Stimulated activated naive CD4-positive, alpha-beta T cell treated with Interleukin-2 at 50 U/mL for 16 hours (primary cell): Measurements from ENCODE around the gene LNP1.
"Not testable (repeated sequence)": the region's sequence is repeated elsewhere in the genome, so short reads cannot be mapped to it uniquely, and the experiment has no call there.

Source experiments
- DNase-seq: peaks from one replicate; lab custom pipeline; 2025; lab: John Stamatoyannopoulos, UW

The LNP1 gene

DNA sequence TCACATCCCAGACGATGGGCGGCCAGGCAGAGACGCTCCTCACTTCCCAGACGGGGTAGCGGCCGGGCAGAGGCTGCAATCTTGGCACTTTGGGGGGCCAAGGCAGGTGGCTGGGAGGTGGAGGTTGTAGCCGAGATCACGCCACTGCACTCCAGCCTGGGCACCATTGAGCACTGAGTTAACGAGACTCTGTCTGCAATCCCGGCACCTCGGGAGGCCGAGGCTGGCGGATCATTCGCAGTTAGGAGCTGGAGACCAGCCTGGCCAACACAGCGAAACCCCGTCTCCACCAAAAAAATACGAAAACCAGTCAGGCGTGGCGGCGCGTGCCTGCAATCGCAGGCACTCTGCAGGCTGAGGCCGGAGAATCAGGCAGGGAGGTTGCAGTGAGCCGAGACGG is 77.2 kb downstream of the LNP1 start:
- not testable (repeated sequence) for DNase-seq

DNA sequence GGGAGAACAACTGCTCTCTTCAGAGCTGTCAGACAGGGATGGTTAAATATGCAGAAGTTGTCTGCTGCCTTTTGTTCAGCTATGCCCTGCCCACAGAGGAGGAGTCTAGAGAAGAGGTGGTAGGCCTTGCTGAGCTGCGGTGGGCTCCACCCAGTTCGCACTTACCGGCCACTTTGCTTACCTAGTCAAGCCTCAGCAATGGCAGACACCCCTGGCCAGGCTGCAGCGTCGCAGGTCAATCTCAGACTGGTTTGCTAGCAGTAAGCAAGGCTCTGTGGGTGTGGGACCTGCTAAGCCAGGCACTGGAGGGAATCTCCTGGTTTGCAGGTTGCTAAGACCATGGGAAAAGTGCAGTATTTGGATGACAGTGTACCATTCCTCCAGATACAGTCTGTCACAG is 78.7 kb downstream of the LNP1 start:
- no peak for DNase-seq

DNA sequence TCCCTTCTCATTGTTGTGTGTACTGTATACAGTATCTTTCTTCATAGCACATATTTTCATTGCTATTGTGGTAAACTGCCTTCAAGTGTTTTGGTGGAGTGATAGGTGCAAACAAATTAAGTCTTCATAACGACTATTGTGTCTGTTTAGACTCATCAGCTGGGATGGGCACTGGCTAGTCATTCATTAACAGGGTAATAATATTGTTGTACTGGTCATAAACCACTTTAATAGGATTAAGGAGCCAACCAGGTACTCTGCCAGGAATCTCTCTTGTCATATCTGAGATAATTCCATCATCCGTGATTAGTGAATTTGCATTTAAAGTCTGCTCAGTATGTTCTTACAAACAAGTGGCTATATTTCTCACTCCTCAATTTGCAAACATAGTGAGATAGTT is 80.8 kb downstream of the LNP1 start:
- DNase-seq = no peak

DNA sequence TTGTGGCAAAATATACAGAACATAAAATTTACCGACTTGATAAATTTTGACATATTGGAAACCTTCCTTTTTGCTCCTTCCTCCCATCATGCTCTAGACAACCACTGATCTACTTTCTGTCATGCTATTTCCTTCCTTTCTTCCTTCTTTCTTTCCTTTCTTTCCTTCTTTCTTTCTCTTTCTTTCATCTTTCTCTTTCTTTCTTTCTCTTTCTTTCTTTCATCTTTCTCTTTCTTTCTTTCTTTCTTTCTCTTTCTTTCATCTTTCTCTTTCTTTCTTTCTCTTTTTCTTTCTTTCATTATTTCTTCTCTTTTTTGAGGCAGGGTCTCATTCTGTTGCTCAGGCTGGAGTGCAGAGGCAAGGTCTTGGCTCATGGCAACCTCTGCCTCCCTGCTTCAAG is 82.2 kb downstream of the LNP1 start:
- DNase-seq = no peak

DNA sequence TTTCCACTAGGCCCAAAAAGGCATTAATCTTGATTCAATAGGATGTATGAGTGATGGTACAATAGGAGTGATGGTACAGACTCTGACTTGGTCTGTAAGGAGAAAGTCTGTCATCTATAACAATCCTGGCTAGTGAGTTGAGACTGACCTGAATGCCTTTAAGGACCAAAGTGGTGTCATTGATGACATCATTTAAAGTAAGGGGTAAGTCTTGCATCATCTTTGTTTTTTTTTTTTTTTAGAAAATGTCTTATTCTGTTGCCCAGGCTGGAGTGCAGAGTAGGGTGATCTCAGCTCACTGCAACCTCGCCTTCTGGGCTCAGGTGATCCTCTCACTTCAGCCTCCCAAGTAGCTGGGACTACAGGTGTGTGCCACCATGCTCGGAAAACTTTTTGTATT is 85.5 kb downstream of the LNP1 start:
- DNase-seq = no peak

DNA sequence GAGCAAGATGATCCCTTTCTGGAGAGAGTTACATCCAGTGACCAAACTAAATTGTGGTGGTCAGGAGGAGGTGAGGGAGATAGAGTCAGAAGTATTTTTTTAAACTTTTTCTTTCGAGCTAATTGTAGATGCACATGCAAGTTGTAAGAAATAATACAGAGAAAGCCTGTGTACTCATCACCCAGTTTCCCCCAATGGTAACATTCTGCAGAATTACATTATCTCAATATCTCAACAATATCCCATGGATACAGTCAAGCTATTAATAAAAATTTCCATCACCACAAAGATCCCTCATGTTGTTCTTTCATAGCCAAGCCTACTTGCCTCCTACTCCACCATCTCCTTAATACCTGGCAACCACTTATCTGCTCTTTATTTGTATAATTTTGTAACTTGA is 87.8 kb downstream of the LNP1 start:
- DNase-seq = no peak

DNA sequence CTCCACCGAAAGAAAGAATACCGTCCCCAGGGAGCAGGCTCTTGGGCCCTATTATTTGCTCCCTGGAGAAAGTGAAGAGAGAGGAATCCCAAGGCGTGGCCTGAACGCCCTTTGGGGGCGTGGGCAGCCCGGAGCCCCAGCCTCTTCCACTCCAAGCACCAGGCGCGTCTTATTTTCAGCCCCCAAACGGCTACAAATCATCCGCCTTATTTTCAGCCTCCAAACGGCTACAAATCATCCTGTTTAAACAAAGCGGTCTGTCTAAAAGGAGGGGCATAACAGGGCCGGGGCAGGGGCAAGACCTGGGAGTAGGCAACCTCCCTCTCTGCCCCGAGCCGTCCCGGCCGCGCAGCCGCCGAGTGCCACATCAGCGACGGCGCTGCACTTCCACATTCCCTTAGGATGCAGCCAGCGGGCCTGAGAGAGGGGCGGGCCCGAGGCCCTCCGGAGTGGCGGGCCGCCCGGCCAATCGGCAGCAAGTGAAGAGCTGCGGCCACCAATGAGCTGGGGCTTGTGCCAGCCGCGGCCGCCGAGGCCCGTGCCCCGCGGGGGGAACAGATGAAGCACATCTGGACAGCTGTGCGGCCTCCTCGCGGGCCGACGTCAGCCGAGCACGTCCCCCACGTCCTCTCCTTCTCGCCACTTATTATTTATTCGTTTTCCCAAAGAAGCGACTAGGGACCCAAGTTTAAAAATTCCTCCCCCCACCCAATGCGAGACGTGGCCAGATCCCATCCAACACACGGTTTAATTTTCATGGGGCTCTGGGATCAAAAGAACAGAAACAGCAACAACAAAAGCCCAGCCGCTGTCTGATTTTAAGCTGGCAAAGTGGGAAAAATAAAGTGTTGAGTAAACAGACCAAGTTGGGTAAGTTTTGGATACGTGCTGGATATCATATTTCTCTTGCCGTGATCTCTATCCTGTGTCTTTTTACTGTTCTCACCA is 91.0 kb downstream of the LNP1 start, which contains the start of gene TMEM45A:
Gene TMEM45A, plus strand, starts transcription at position 561 of the 948 bp plus-strand sequence. CDS start 62,593 bp downstream, outside the sequence.
- peak; percentile 52 for DNase-seq

DNA sequence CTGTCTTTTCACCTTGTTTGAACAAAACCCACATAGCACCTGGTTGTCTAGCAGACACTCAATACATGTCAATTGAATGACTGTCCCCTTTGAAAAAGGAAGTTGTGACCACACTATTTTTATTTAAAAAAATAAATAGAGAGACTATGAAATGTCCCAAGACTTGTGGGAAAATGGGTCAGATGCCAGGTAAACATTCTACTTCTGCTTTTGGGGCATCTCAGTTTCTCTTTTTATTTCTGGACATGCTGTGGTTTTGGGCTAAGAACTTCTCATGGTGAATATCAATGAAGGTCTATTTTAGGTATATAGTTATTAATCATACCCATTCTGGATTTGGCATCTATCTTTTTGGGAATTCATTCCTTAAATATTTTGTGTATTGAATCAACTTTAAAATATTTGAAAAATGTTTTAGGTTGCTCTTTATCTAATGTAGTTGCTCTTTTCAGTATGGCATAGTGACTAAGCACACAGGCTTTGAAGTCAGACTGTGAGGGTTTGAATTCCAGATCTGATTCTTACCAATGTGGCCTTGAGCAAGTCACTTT is 95.4 kb downstream of the LNP1 start:
- no peak for DNase-seq

DNA sequence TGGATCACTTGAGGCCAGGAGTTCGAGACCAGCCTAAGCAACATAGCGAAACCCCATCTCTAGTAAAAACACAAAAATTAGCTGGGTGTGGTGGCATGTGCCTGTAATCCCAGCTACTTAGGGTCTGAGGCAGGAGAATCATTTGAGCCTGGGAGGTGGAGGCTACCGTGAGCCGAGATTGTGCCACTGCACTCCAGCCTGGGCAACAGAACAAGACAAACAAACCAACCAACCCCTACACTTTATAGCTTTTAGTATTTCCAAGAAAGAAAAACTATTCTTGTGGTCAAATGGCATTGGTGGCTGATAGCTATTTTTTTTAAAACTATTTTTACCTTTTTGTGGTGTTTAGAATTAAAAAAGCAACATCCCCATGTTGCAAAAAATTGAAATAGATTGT is 98.3 kb downstream of the LNP1 start:
- DNase-seq = no peak

DNA sequence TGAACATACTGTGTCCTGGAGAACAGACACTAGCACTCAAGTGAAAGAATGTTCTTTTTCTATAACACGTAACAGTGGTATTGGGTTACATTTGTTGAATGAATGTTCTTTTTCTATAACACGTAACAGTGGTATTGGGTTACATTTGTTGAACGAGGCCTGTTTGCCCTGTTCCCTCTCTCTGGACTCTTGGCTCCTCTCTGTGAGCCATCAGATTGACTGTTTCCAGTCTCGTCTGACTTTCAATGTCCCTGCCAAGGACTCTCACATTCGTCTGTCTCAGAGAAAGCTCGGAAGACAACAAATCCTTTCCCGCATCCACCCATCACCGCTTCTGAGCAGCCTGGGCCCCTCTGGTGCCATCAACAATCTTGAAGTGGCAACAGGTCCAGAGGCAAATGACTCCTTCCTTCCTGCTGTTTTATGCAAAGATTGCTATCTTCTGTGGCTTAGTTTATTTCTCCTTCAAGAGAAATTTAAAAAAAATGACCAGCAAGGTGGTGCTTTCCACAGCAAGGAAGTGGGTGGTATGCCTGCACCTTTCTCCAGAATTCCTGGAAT is 99.1 kb downstream of the LNP1 start:
- no peak for DNase-seq

DNA sequence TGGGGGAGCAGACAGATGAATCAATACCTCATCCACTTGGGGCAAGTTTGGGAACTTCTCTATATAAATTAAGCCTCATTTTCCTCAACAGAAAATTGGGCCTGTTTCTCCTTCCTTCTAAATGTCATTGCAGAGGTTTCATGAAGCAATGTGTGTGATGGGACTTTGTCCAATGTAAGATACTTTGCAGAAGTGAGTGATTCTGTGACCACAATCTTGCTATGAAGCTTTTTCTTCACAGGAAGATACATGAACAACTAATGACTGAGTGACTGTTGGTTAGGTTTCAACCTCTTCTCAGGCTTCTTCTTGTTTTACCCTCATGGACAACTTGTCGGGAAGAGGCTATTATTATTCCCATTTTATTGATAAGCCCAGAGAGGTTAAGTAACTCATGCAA is 102.1 kb downstream of the LNP1 start:
- DNase-seq = no peak
